GM12875 (cell line): ENCODE measurements around the gene KRTAP2-4.
"Not testable (repeated sequence)": the region's sequence is repeated elsewhere in the genome, so short reads cannot be mapped to it uniquely, and the experiment has no call there.

Source experiments
- H3K4me3 ChIP-seq: one replicate; pipeline ENCODE4 v1.5.1; 2011; ENCODE audit warnings: low read depth, low read length, control low read depth
- CTCF ChIP-seq: IDR thresholded peaks from 2 replicates; pipeline ENCODE4 v1.5.1; 2011; ENCODE audit warnings: low read depth, mild to moderate bottlenecking, control low read depth, inconsistent platforms, low read length, moderate library complexity, borderline replicate concordance; ENCODE audit not compliant: insufficient read depth

The KRTAP2-4 gene, protein sequence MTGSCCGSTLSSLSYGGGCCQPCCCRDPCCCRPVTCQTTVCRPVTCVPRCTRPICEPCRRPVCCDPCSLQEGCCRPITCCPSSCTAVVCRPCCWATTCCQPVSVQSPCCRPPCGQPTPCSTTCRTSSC

DNA sequence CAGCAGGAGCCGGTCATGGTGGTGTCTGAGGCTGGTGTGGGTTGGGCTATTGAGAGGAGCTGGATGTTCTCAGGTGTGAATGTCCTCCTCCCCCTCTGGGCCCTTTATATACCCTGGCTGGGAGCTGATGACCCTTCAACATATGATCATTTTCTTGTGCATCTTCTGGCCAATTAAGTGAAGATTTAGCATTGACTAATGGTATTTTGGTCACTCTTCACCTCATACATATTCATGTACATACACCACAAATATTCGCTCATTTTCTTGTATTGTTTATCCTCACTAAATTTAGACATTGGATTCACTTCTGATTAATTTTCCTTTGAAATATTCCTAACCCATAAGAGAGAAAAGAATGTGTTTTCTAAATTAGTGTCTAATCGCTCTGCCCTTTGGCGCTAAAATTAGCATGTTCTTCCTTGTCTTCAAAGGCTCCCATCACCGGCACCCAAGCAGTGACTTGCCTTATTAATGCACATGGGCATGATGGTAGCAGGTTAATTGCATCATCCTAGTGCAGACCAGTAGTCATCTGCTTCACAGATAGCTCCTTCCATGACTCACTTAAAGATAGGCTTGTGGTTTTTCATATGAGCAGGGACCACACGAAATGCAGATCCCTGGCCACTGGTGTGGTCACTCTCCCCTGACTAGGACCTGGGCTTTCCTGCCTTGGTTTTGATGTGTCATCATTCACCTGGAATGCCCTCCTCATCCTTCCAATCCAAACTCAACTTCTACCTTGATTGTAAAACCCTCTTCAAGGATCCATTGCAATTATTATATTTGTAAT lies at the start of gene KRTAP2-4:
Gene KRTAP2-4, minus strand, starts transcription at position 51 of the 796 bp plus-strand sequence. Its CDS starts 34 bp downstream, at position 17.
- no peak within 1 kb of the TSS for H3K4me3 ChIP-seq
- TF ChIP-seq CTCF: no peak

DNA sequence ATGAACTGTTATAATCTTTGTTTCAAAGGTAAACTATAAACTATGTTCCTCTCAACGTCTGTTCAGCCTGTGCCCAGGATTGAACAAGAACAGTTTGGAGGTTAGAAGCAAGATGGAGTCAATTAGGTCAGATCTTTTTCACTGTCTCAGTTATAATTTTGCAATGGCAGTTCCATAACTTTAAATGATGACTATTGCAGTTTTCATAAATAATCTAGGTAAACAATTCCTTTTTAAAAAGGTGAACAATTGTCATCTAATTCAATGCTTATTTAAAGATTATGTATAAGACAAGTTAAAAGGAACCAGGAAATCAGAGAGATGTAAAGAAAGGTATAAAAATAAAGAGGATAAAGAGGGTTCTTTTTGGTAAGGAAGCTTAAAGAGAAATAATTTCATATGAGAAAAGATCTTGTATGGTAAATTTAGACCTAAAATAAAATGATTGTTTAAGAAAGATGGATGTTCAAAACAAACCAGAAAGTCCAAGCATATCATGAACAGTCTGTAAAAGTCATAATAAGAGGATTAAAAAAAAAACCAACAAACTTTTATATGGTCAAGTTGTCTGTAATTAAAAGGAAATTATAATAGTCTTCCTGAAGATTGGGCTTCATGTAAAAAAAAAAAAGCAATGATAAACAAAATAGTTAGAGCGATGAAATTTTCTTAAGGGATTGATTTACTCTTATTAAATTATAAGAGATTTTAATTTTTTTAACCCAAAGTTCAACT lies 45.6 kb upstream of the KRTAP2-4 start:
- no peak overlapping the region for H3K4me3 ChIP-seq

GRCh38 chr17:41108728-41109386 lies 43.2 kb upstream of the KRTAP2-4 start:
- H3K4me3 ChIP-seq: not testable (repeated sequence)

More for the DNA sequence above, 45.6 kb upstream of the KRTAP2-4 start:
- no peak for TF ChIP-seq CTCF

- no peak overlapping the region for H3K4me3 ChIP-seq
Observed at GRCh38 chr17:41107941-41108450, 42.3 kb upstream of the KRTAP2-4 start.

GRCh38 chr17:41105347-41105746 lies 39.7 kb upstream of the KRTAP2-4 start, which contains the start of gene KRTAP4-9:
Gene KRTAP4-9 (plus strand): TSS chr17:41105389. CDS start chr17:41105389, 0 bp downstream.
- H3K4me3 ChIP-seq: not testable (repeated sequence)

More at GRCh38 chr17:41107941-41108450, 42.3 kb upstream of the KRTAP2-4 start:
- TF ChIP-seq CTCF: no peak

GRCh38 chr17:41104386-41105038 lies 38.8 kb upstream of the KRTAP2-4 start:
- not testable (repeated sequence) for H3K4me3 ChIP-seq

DNA sequence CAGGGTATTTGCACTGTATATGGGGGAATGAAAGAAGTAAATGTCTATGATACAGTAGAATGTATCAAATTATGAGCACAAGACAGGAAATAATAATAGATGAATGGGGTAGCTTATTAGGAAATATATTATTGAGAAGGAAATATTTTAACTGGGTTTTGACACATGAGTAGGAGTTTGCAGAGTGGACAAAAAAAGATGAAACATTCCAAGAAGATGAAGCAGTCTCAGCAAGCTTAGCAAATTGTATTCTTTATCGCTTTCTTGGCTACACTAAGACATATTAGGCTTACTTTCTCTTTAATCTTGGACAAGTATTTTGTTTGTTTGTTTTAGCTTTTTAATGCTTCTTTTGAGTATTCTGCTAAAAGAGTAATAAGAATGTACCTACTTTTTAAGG lies 38.2 kb upstream of the KRTAP2-4 start:
- H3K4me3 ChIP-seq: no peak overlapping the region
- TF ChIP-seq CTCF: no peak
